Epidermal melanocyte (primary cell): ENCODE data around the gene ADGRF5.
"Not testable (repeated sequence)": the region's sequence is repeated elsewhere in the genome, so short reads cannot be mapped to it uniquely, and the experiment has no call there.

Experiments used
- DNase-seq: peaks from one replicate; pipeline ENCODE4 v3.0.0; 2011; ENCODE audit warnings: low spot score; ENCODE audit not compliant: insufficient read length

The ADGRF5 gene

GRCh38 chr6:46891252-46891795, 30.4 kb downstream of the ADGRF5 start:
- no peak for DNase-seq

GRCh38 chr6:46888578-46888977, 33.2 kb downstream of the ADGRF5 start:
- no peak for DNase-seq

- DNase-seq, result no peak
Measured at GRCh38 chr6:46888031-46888430, 33.7 kb downstream of the ADGRF5 start.

- DNase-seq, result no peak
Measured at GRCh38 chr6:46882645-46883044, 39.1 kb downstream of the ADGRF5 start.

- DNase-seq, result no peak
Measured at GRCh38 chr6:46879003-46879402, 42.7 kb downstream of the ADGRF5 start.

GRCh38 chr6:46876126-46876525, 45.6 kb downstream of the ADGRF5 start:
- DNase-seq, result no peak

- no peak for DNase-seq
Measured at GRCh38 chr6:46867411-46867810, 54.3 kb downstream of the ADGRF5 start.

GRCh38 chr6:46865221-46865620, 56.5 kb downstream of the ADGRF5 start:
- DNase-seq, result no peak

GRCh38 chr6:46863791-46864190, 57.9 kb downstream of the ADGRF5 start:
- no peak for DNase-seq

GRCh38 chr6:46862381-46862780, 59.4 kb downstream of the ADGRF5 start:
- no peak for DNase-seq

GRCh38 chr6:46855966-46856365, 65.8 kb downstream of the ADGRF5 start:
- not testable (repeated sequence) for DNase-seq

GRCh38 chr6:46851576-46851975, 70.2 kb downstream of the ADGRF5 start:
- DNase-seq, result not testable (repeated sequence)

- no peak for DNase-seq
Measured at GRCh38 chr6:46850792-46851191, 70.9 kb downstream of the ADGRF5 start.

GRCh38 chr6:46849361-46849690, 72.4 kb downstream of the ADGRF5 start:
- no peak for DNase-seq

- DNase-seq, result peak; percentile 42
Measured at GRCh38 chr6:46848684-46849360, 72.9 kb downstream of the ADGRF5 start.

GRCh38 chr6:46845126-46845525, 76.6 kb downstream of the ADGRF5 start:
- no peak for DNase-seq

- DNase-seq, result not testable (repeated sequence)
Measured at GRCh38 chr6:46842252-46842846, 79.4 kb downstream of the ADGRF5 start.

- DNase-seq, result no peak
Measured at GRCh38 chr6:46838033-46838432, 83.7 kb downstream of the ADGRF5 start.

- not testable (repeated sequence) for DNase-seq
Measured at GRCh38 chr6:46834991-46835390, 86.7 kb downstream of the ADGRF5 start.

GRCh38 chr6:46834257-46834916, 87.4 kb downstream of the ADGRF5 start:
- not testable (repeated sequence) for DNase-seq

GRCh38 chr6:46832816-46833215, 88.9 kb downstream of the ADGRF5 start:
- no peak for DNase-seq

- DNase-seq, result no peak
Measured at GRCh38 chr6:46828939-46829338, 92.8 kb downstream of the ADGRF5 start.
